Right lung (tissue), 10 donors: ENCODE results near the gene HIF1A. TPM values are rescaled to one million over a fixed set of nuclear protein-coding genes. Genes with fewer than 3 reads are reported as not detected.
"Not testable (repeated sequence)": the region's sequence is repeated elsewhere in the genome, so short reads cannot be mapped to it uniquely, and the experiment has no call there.

Experiments used
- DNase-seq, 2 donors: peaks; one replicate each; pipeline ENCODE4 v3.0.0-alpha.2; 2013
- long read RNA-seq, 8 donors: transcript quantifications; one replicate each; lab custom pipeline, GENCODE V29; 2026
- polyA plus RNA-seq, 5 donors: library from polyadenylated mRNA; unstranded; fragments of 120-200 nt; gene quantifications; one replicate each; pipeline versions ENCODE4 v1.2.1 to v1.2.3, GENCODE V29; 2013; ENCODE audit warnings: inconsistent platforms in 1 of 5, low replicate concordance in 1 of 5; ENCODE audit not compliant: insufficient read length in 5 of 5, insufficient read depth in 1 of 5

Gene HIF1A
- polyA plus RNA-seq: 100 to 1,000 TPM; 157 to 270 (median 206) TPM
- long read RNA-seq, donor 1, transcript HIF1A-202 (15 exons, 3,919 nt): major isoform, 14 of 81 reads
- long read RNA-seq, donor 1, partial matches to known transcripts: 62 of 81 reads
- long read RNA-seq, donor 1, other reads (novel, unspliced or antisense): 0 of 81 reads
- long read RNA-seq, donor 2, transcript HIF1A-202 (15 exons, 3,919 nt): major isoform, 12 of 63 reads
- long read RNA-seq, donor 2, partial matches to known transcripts: 46 of 63 reads
- long read RNA-seq, donor 2, other reads (novel, unspliced or antisense): 0 of 63 reads
- long read RNA-seq, donor 3, transcript HIF1A-202 (15 exons, 3,919 nt): major isoform, 5 of 32 reads
- long read RNA-seq, donor 3, partial matches to known transcripts: 23 of 32 reads
- long read RNA-seq, donor 3, other reads (novel, unspliced or antisense): 0 of 32 reads
- long read RNA-seq, donor 4, partial matches to known transcripts: 12 of 18 reads
- long read RNA-seq, donor 4, other reads (novel, unspliced or antisense): 0 of 18 reads
- long read RNA-seq, donor 5, transcript HIF1A-209 (2 exons, 752 nt): minor isoform, 5 of 148 reads
- long read RNA-seq, donor 5, transcript HIF1A-202 (15 exons, 3,919 nt): major isoform, 9 of 148 reads
- long read RNA-seq, donor 5, partial matches to known transcripts: 129 of 148 reads
- long read RNA-seq, donor 5, other reads (novel, unspliced or antisense): 0 of 148 reads
- long read RNA-seq, donor 6, transcript HIF1A-202 (15 exons, 3,919 nt): major isoform, 11 of 47 reads
- long read RNA-seq, donor 6, transcript HIF1A-203 (15 exons, 3,922 nt): minor isoform, 7 of 47 reads
- long read RNA-seq, donor 6, partial matches to known transcripts: 25 of 47 reads
- long read RNA-seq, donor 6, other reads (novel, unspliced or antisense): 0 of 47 reads
- long read RNA-seq, donor 7, transcript HIF1A-205 (2 exons, 711 nt): major isoform, 5 of 21 reads
- long read RNA-seq, donor 7, transcript HIF1A-202 (15 exons, 3,919 nt): major isoform, 5 of 21 reads
- long read RNA-seq, donor 7, partial matches to known transcripts: 5 of 21 reads
- long read RNA-seq, donor 7, other reads (novel, unspliced or antisense): 0 of 21 reads
- long read RNA-seq, donor 8, transcript HIF1A-202 (15 exons, 3,919 nt): major isoform, 5 of 45 reads
- long read RNA-seq, donor 8, partial matches to known transcripts: 38 of 45 reads
- long read RNA-seq, donor 8, other reads (novel, unspliced or antisense): 0 of 45 reads

DNA sequence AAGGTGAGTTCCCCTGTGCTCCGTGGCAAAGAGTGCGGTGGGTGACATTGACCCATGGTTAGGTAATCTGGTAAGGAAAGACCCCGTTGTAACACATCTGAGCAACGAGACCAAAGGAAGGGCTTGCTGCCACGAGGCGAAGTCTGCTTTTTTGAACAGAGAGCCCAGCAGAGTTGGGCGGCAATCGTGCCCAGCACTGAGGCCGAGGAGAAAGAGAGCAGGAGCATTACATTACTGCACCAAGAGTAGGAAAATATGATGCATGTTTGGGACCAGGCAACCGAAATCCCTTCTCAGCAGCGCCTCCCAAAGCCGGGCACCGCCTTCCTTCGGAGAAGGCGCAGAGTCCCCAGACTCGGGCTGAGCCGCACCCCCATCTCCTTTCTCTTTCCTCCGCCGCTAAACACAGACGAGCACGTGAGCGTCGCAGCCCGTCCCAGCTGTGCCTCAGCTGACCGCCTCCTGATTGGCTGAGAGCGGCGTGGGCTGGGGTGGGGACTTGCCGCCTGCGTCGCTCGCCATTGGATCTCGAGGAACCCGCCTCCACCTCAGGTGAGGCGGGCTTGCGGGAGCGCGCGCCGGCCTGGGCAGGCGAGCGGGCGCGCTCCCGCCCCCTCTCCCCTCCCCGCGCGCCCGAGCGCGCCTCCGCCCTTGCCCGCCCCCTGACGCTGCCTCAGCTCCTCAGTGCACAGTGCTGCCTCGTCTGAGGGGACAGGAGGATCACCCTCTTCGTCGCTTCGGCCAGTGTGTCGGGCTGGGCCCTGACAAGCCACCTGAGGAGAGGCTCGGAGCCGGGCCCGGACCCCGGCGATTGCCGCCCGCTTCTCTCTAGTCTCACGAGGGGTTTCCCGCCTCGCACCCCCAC, at the start of gene HIF1A:
Gene HIF1A (plus strand): TSS at position 684 of the 865 bp plus-strand sequence. CDS start 292 bp downstream, outside the sequence.
- DNase-seq: peak; percentile 99

DNA sequence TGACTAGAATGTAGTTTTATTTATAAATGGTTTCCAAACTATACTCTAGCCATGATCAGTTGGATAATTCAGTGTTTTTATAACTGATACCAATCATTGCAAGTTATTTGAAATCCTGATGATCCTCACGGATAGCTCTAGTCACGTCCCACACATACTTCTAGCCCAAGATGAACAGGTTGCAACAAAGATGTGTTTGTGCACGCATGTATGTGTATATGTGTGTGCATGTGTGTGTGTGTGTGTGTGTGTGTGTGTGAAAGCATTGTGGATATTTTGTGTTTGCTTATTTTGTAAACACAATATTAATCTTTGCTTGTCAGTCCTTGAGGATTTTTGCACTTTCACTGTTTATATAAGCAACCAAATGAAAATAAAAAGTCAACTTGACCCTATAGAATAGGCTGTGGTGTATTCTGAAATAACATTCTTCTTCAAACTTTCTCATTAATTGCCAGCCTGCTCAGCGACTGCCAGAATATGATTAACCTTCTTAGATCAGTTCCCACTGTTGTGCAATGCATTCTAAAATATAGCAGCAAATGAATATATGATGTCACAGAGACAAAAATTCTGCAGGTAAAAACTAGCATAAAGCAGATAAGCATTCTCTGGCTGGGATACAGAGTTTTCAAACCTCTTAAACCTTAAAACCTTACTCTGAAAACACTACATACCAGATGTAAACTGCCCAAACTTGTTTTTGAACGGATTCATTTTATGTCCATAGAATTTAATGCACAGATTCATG, 48.8 kb upstream of the HIF1A start:
- peak in 1 of 2 donors; percentile 6 for DNase-seq

DNA sequence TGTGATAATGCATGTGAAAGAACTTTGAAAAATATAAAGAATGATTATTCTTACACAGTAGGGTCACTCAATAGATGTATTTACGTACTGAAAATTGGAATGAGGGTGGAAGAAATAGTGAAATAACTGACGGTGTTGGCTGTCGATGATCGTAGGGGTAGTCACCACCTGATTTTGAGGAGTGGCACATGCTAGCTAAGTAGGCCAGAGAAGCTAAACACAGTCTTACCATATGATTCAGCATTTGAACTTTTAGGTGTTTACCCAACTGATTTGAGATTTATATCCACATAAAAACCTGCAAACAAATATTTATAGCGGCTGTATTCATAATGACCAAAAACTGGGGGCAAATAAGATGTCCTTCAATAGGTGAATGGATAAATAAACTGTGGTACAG, 47.6 kb upstream of the HIF1A start:
- no peak for DNase-seq

DNA sequence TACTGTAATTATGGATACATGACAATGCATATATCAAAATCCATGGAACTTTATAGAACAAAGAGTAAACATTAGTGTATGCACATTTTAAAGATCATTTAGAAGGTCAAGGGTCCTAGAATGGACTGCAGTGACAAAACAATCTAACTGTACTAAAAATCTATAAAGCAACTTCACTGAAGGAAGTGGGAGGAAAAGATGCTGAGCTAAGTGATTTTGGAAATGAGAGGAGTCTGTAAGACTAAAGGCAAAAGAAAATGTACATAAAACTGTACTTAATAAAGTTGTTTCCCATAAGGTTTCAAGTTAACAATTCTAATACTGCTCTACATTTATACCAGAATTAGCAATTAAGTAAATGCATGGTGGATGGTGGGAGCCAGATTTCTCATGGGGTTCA, 46.9 kb upstream of the HIF1A start:
- DNase-seq: no peak

DNA sequence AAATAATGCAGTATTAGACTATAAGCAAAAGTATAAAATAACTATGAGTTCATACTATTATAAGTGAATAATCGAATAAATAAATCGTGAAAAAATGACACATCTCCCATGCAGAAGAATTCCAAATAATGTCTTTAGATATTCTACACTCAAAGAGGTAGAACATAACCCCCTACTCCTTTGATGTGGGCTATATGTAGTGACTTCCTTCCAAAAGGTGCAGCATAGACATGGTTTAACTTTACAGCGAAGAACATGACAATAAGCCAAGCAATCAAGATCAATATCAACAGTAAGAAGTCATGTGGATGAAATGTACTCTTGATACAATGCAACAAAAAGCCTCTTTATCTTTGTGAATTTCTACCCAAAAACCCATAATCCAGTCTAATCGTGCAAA, 46.0 kb upstream of the HIF1A start:
- no peak for DNase-seq

DNA sequence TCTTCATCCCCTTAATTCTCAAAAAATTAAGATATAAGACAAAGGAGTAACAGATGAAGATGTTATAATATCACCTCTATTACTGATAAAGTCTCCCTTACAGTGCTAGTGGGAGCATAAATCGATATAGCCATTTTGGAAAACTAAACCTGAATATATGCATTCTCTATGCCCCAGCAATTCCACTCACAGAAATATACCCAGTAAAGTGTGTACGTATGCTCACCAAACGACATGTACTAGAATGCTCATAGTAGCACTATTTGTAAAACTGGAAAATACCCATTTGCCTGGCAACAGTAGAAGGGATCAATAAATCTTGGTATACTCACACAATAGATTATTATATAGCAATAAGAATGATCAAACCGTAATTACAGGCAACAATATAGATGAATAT, 44.0 kb upstream of the HIF1A start:
- no peak for DNase-seq

DNA sequence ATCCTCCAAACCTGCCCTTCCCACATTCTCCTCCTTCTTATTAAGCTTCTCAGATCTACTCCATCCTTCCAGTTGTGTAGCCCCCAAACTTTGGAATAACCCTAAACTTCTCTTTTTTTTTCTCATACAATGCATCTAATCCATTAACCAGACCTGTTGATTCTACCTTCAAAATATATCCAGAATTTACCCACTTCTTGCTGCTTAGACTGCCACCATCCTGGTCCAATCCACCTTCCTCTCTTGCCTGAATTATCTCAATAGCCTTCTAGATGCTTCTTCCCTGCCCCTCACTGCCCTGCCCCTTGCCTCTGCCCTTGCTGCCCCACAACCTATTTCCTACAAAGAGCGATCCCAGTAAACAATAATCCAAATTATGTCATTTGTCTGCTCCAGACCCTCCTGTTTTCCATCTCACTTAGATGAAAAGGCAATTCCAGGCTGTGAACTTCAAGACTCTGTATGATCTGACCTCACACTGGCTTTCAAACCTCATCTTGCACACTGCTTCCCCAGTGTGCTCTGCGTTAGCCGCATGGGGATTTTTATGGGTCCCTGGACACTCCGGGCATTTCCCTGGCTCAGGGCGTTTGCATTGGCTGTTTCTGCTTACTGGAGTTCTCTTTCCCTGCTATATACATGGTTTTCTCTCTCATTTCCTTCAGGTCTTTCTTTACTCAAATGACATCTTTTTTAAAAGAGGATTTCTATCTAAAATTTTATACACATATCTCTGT, 42.6 kb upstream of the HIF1A start:
- no peak for DNase-seq

DNA sequence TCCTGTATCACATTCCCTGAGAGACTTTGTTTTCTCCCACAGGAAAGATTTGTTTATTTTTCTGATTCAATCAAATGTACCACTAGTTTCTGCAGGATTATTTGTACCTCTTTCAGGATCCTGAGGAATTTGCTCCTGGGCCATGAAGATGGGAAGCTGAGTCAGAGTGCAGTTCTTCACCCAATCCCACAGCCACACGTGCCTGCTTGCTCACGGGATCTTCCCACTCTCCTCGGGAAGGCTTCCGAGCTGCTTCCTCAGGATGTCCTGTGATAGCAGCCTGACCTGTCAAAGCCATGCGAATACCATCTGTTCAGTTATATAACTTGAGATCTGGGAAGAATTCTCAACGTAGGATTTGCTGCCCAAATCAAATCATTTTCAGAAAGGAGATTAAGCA, 41.8 kb upstream of the HIF1A start:
- DNase-seq: no peak

DNA sequence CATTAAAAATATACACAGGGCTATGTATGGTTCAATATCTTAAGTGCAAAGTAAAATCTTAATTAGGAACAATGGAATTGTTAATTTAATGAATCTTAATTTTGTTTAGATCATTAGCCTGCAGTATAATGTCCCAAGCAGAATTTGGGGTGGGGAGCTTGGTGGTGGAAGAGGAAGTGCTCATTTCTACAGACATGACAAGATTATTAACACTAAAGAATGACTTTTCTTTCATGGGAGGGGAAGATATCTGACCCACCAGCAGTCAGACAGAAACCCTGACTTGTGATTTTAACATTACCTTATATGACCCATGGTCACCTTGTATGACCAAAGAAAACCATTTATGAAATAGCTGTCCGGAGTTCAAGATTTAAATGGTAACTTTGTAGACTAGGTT, 41.3 kb upstream of the HIF1A start:
- no peak for DNase-seq

DNA sequence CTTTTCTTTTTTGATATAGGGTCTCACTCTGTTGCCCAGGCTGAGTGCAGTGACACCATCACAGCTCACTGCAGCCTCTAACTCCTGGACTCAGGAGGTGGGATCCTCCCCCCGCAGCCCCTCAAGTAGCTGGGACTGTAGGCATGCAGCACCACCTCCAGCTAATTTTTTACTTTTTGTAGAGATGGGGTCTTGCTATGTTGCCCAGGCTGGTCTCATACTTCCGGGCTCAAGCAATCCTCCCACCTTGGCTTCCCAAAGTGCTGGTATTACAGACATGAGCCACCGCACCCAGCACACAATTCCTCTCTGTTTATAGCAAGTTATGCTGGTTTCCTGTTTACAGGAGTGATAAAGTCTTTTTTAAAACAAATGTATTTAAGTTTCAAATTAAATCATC, 39.5 kb upstream of the HIF1A start:
- DNase-seq: no peak

DNA sequence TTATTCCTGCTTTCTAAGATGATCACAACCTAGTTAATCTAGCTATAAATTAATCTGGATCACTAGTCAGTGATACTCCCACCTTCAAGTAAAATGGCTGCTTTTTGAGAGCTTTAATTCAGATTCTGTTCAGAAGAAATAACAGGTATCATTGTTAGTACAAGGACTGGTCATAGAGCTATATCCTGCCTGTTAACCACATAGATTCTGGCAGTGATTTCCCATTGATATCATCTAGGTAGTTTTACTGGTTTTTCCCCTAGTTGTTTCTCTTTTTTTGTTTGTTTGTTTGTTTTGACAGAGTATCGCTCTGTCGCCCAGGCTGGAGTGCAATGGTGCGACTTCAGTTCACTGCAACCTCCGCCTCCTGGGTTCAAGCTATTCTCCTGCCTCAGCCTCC, 39.0 kb upstream of the HIF1A start:
- no peak for DNase-seq

DNA sequence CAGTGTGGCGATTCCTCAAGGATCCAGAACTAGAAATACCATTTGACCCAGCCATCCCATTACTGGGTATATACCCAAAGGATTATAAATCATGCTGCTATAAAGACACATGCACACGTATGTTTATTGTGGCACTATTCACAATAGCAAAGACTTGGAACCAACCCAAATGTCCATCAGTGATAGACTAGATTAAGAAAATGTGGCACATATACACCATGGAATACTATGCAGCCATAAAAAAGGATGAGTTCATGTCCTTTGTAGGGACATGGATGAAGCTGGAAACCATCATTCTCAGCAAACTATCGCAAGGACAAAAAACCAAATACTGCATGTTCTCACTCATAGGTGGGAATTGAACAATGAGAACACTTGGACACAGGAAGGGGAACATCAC, 37.2 kb upstream of the HIF1A start:
- DNase-seq: not testable (repeated sequence)

DNA sequence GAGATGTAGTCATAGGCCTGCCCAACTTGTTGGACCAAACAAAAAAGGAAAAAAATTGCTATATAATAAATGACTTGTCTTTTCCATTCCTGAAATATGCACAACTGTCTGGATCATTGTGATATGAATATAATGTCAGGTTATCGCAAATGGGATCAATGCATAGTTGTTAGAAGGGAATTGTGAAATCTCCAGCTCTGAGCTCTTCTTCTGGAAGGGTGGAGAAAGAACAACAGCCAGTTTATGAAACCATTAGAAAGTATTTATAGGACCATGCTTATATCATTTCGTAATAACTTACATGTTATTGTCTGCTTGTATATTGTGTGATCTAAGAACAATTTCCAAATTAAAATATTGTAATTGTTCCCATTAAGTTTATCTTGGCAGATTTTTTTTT, 35.7 kb upstream of the HIF1A start:
- DNase-seq: no peak

DNA sequence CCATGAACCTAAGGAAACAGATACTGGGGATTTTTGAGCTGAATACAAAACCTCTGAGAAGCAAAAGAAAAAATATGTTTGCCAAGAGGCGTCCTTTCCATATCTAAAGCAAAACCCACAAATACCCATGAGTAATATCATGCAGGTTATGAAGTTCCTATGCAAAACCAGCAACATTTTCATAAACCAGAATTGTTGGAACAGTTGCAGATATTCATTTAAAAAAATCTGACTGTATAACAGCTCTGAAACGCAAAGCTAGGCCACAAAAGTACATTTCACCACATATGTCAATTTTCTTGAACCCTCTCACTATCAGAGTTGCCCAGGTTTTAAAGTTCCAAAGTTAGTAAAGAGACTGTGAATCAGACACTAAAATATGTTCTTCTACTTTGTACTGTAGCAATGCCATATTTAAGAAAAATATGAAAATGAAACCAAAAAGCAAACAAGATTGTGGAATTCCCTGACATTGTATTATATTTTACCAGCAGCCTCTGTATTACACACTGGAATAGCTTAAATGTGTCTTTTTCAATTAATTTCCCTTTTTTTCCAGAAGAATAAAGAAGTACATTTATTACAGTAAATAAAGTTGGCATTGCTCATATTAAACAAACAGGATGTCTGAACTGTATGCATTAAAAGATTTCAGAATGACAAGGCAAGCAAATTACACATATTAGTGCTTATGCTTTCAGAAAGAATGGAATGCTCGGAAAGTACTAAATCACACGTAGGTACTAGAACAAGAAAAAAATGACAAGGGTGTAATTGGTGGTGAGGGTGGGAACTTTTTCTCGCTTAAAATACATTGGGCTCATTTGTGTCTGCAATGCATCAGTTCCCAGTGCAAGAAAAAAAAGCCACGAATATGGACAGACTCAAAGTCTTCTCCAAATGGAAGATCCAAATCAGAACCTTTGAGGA, 33.6 kb upstream of the HIF1A start:
- peak in 1 of 2 donors; percentile 11 for DNase-seq

DNA sequence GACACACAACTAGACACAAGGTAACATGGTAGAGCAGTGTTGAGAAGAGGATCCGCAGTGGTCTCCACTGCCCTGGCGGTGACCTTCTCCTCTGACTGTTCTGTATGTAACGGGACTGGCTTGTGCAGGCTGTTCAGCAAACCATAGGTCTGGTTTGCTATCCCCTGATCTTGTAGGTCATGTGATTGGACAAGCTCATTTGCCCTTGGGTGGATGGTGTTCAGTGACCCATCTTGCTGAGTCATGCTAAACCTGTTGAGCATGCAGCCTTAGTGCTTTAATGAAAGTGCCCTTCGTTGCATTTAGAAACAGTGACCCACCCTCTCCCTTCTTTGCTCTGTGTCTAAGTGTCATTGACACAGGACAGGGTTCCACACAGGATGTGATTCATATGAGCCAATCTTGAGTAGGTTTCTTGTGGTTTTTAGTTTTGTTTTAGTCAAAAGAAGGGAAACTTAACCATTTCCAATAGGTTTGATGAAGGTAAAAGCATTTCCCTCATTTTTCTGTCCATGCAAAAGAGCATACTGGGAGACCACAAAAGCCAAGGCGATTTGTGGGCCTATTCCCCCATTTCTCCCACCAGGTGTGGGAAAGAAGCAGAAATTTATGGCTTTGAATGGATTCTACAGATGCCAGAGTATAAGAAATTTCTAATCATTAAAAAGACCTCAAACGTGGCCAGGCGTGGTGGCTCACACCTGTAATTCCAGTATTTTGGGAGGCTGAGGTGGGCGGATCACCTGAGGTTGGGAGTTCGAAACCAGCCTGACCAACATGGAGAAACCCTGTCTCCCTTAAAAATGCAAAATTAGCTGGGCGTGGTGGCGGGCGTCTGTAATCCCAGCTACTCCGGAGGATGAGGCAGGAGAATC, 32.6 kb upstream of the HIF1A start:
- DNase-seq: no peak

DNA sequence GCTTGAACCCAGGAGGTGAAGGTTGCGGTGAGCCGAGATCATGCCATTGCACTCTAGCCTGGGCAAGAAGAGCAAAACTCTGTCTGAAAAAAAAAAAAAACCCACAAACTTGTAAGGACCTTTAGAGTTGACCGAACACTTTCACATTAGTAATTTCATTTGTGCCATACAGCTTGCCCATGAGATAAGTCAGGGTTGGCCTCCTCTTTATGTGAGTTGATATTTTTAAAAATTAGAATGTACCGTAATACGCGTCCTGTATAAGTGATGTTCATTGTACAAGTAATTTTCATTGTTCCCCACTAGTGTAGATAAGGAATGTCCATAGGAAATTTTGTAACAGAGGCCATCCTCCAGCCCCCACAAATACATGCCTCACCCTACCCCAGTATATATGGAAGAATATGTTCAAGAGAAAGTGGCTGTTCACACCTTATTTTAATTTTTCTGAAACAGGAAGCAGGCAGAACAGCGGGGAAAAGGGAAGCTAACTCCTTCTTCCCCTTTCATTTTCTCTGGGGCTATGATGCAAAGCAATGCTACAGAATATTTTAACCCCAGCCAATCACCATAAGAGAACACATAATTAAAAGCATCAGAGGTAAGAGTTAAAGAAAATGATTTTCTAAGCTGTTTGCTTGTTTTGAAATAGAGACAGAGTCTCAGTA, 31.9 kb upstream of the HIF1A start:
- no peak for DNase-seq

DNA sequence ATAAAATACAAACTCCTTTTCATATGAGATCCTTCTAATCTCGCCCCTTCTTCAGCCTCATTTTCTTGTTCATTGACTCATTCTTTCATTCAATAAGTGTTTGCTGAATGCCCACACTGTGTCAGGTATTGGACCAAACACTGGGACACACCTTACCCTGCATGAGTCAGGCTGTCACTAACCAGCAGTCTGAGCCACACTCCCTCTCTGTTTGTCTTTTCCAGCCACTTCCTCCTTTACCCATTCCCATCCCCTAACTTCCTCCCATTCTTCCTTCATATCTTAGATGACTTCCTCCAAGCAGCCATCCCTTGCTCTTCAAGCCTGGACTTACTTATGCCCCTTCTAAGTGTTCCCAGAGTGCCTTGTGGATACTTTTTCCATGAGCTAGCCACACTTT, 27.0 kb upstream of the HIF1A start:
- DNase-seq: no peak
